H1 (cell line): Measurements from ENCODE around the gene HMG20A. TPM values are rescaled to one million over a fixed set of nuclear protein-coding genes. Genes with fewer than 3 reads are reported as not detected.

Experiments used
- BRCA1 ChIP-seq: IDR thresholded peaks from 2 replicates; pipeline ENCODE4 v1.6.1; 2012; ENCODE audit warnings: low read depth, low read length, improper control_type of control experiment
- MAFK ChIP-seq: IDR thresholded peaks from 2 replicates; pipeline ENCODE4 v1.6.1; 2012; ENCODE audit warnings: low read depth, mild to moderate bottlenecking, improper control_type of control experiment, low read length
- SIX5 ChIP-seq: IDR thresholded peaks from 2 replicates; pipeline ENCODE4 v1.6.1; 2011; ENCODE audit warnings: mild to moderate bottlenecking, low read depth, low read length
- SRF ChIP-seq: IDR thresholded peaks from 2 replicates; pipeline ENCODE4 v1.6.1; 2011; ENCODE audit warnings: mild to moderate bottlenecking, low read depth, low read length, moderate library complexity
- TCF12 ChIP-seq: IDR thresholded peaks from 2 replicates; pipeline ENCODE4 v1.6.1; 2011; ENCODE audit warnings: low read depth, mild to moderate bottlenecking, low read length
- polyA plus RNA-seq, 7 experiments: library from polyadenylated mRNA; depleted of rRNA in 3 of 7; stranded (reverse) in 5 of 7; unstranded in 2 of 7; fragments of >200 nt in 5 of 7; fragments of 200-250 nt in 2 of 7; gene quantifications; 1 replicate in 5 of 7; 2 replicates in 1 of 7; 4 replicates in 1 of 7; pipeline versions ENCODE4 v1.2.1 to v1.2.3, GENCODE V29; 2011 to 2013; ENCODE audit warnings: missing spikeins in 2 of 7, mixed read lengths in 2 of 7
- total RNA-seq: library from RNA; stranded (reverse); fragmentation: NEBNext Ultra II Directional; extraction: Animal tissue kit (Norgen Biotek cat#: 25700); gene quantifications from 2 replicates; pipeline ENCODE4 v1.2.1, GENCODE V29; 2021
- TF ChIP-seq, protein P1 (sequence below), 3 experiments: IDR thresholded peaks; 1 replicate in 2 of 3; 2 replicates in 1 of 3; pipeline versions ENCODE4 v1.5.1 to v1.6.1; 2011; ENCODE audit warnings: low read length in 3 of 3, mild to moderate bottlenecking in 3 of 3, inconsistent platforms in 2 of 3, low read depth in 1 of 3, moderate library complexity in 1 of 3; ENCODE audit not compliant: insufficient read depth in 1 of 3; ENCODE audit errors: control extremely low read depth in 1 of 3

The HMG20A gene
- total and polyA plus RNA-seq, 2 of the 8 experiments (the other 6 are each of a cell fraction or from before 2014, with no cell fraction given) = 52.1 to 59.7 TPM

DNA sequence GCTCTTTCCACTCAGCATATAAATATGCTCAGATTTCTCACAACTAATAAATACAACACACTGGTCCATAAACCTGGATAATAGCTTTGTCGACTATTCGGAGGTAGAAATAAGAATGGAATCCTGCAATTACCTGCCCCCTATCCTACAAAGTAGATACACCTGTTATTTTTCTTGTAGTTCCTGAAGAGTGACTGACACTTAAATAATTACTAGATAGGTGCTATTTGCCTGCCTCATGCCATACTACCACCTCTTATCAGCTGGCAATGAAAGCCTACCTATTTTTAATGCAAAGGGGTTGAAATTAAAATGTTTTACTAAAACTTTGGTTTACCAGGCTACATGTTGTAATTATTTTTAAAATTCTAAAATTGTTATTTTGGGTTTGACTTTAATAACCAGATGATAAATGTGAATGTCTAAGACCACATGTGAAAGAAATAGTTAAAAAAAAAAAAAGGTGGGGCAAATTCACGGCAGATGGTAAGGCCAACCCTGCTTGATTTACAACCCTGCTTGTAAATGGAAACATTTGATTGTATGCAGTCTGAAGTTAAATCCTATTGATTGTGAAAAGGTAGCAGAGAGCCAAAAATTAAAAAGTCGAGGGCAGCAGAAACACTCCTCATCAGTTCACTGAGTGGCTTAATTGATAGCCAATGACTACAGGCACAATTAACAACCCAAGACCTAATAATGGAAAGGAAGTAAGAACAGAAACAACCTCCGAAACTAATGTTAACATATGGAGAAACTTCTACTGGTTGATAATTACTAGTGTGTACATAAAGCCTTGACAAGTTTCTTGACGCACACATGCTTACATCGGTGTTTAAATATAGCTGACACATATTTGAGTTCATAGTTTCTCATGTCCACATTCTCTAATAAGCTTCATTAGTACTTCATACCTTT lies 9.7 kb upstream of the HMG20A start (continued):
- no peak for TF ChIP-seq SRF
- no peak for TF ChIP-seq SIX5
- no peak for TF ChIP-seq TCF12
- TF ChIP-seq MAFK = no peak
- no peak for TF ChIP-seq BRCA1
- TF ChIP-seq, protein P1, sequence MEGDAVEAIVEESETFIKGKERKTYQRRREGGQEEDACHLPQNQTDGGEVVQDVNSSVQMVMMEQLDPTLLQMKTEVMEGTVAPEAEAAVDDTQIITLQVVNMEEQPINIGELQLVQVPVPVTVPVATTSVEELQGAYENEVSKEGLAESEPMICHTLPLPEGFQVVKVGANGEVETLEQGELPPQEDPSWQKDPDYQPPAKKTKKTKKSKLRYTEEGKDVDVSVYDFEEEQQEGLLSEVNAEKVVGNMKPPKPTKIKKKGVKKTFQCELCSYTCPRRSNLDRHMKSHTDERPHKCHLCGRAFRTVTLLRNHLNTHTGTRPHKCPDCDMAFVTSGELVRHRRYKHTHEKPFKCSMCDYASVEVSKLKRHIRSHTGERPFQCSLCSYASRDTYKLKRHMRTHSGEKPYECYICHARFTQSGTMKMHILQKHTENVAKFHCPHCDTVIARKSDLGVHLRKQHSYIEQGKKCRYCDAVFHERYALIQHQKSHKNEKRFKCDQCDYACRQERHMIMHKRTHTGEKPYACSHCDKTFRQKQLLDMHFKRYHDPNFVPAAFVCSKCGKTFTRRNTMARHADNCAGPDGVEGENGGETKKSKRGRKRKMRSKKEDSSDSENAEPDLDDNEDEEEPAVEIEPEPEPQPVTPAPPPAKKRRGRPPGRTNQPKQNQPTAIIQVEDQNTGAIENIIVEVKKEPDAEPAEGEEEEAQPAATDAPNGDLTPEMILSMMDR (IDR thresholded peaks at IDR 0.05; ENCODE audit: control extremely low read depth in 1 of 3, insufficient read depth in 1 of 3, low read depth in 1 of 3, low read length in 3 of 3) = no peak
- TF ChIP-seq, all 59 proteins: peak for 0
